ENCODE data around the gene VGF.
"Not testable (repeated sequence)": the region's sequence is repeated elsewhere in the genome, so short reads cannot be mapped to it uniquely, and the experiment has no call there.

Gene VGF

DNA sequence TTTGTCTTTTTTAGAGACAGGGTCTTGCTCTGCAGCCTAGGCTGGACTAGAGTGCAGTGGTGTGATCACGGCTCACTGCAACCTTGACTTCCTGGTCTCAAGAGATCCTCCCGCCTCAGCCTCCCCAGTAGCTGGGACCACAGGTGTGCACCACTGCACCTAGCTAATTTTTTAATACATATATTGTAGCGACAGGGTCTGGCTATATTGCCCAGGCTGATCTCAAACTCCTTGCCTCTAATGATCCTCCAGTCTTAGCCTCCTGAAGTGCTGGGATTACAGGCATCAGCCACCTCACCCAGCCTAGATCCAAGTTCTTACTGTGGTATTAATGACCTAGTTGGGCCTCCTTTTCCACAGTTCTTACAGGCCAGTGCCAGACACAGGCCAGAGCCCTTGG lies 50.2 kb downstream of the VGF start:
- H3K27ac ChIP-seq (ENCODE audit: low read length), result no peak overlapping the region
- H2AFZ ChIP-seq (ENCODE audit: low read depth, low read length), result no peak overlapping the region

DNA sequence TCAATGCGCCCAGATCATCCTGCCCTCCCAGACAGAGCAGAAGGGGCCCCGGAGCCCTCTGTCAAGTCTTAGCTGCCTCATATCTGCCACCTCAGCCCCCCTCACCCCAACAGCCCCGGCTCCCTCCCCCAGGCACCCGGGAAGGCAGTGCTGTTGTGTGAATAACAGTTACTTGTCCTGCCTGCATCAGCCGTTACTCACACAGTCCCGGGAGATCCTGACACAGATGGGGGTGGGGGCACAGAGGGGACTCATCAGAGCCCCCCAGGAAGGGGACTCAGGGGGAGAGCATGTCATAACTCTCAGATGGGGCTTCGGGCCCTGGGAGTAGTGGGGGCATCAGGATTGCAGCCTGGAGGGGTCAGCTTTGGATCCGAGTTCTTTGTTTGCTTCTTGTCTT lies 50.9 kb downstream of the VGF start:
- no peak for TF ChIP-seq EZH2phosphoT487 (IDR thresholded peaks at IDR 0.05; ENCODE audit: low read depth)
- TF ChIP-seq, protein P1, sequence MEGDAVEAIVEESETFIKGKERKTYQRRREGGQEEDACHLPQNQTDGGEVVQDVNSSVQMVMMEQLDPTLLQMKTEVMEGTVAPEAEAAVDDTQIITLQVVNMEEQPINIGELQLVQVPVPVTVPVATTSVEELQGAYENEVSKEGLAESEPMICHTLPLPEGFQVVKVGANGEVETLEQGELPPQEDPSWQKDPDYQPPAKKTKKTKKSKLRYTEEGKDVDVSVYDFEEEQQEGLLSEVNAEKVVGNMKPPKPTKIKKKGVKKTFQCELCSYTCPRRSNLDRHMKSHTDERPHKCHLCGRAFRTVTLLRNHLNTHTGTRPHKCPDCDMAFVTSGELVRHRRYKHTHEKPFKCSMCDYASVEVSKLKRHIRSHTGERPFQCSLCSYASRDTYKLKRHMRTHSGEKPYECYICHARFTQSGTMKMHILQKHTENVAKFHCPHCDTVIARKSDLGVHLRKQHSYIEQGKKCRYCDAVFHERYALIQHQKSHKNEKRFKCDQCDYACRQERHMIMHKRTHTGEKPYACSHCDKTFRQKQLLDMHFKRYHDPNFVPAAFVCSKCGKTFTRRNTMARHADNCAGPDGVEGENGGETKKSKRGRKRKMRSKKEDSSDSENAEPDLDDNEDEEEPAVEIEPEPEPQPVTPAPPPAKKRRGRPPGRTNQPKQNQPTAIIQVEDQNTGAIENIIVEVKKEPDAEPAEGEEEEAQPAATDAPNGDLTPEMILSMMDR (IDR thresholded peaks at IDR 0.05; ENCODE audit: low read depth, low read length), result no peak
- Histone ChIP-seq H2AFZ (ENCODE audit: low read depth, low read length) (no peak overlapping the region), H3K9ac (ENCODE audit: low read length) (no peak overlapping the region)

More for the DNA sequence above, 50.2 kb downstream of the VGF start:
- H3K9me3 ChIP-seq (ENCODE audit: insufficient read depth, low read length), result no peaks in the 10 kb centered on the region
- H3K4me2 ChIP-seq (ENCODE audit: low read length), result no peak overlapping the region
- no peaks in the 10 kb centered on the region for H3K4me1 ChIP-seq (ENCODE audit: low read length)
- H3K36me3 ChIP-seq (replicated peaks; ENCODE audit: low read depth, low read length), result no peaks in the 10 kb centered on the region
- TF ChIP-seq, protein P1 (IDR thresholded peaks at IDR 0.05; ENCODE audit: low read depth, low read length), result no peak
- TF ChIP-seq EZH2phosphoT487 (IDR thresholded peaks at IDR 0.05; ENCODE audit: low read depth), result no peak
- H3K79me2 ChIP-seq (ENCODE audit: low read length), result no peaks in the 10 kb centered on the region
- no peaks in the 10 kb centered on the region for H3K27me3 ChIP-seq (ENCODE audit: low read depth, low read length)
- no peaks in the 10 kb centered on the region for H4K20me1 ChIP-seq (ENCODE audit: insufficient read depth, low read length)
- no peak overlapping the region for H3K4me3 ChIP-seq (ENCODE audit: low read length)
- no peak overlapping the region for H3K9ac ChIP-seq (ENCODE audit: low read length)

DNA sequence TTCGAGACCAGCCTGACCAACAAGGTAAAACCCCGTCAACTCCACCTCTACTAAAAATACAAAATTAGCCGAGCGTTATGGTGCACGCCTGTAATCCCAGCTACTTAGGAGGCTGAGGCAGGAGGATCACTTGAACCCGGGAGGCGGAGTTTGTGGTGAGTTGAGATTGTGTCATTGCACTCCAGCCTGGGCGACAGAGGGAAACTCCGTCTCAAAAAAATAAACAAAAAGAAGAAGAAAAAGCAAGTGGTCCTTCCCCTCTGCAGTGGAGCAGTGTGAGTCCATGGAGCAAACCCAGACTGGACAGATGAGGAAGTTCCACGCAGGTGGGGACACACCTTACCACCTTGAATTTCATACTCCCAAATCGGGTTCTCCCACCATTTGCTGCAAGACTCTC lies 51.5 kb downstream of the VGF start:
- H3K27me3 ChIP-seq (ENCODE audit: low read depth, low read length), result 0 out of 2 replicates have a peak, but pooled peaks cover 3% of the 10 kb centered on the region
- no peaks in the 10 kb centered on the region for H3K9me3 ChIP-seq (ENCODE audit: insufficient read depth, low read length)
- H3K4me2 ChIP-seq (ENCODE audit: low read length), result no peak overlapping the region
- H2AFZ ChIP-seq (ENCODE audit: low read depth, low read length), result no peak overlapping the region
- no peaks in the 10 kb centered on the region for H4K20me1 ChIP-seq (ENCODE audit: insufficient read depth, low read length)
- H3K4me1 ChIP-seq (ENCODE audit: low read length), result no peaks in the 10 kb centered on the region
- H3K4me3 ChIP-seq (ENCODE audit: low read length), result no peak overlapping the region
- no peaks in the 10 kb centered on the region for H3K36me3 ChIP-seq (replicated peaks; ENCODE audit: low read depth, low read length)
- TF ChIP-seq, protein P1 (IDR thresholded peaks at IDR 0.05; ENCODE audit: low read depth, low read length), result no peak
- TF ChIP-seq EZH2phosphoT487 (IDR thresholded peaks at IDR 0.05; ENCODE audit: low read depth), result no peak
- no peak overlapping the region for H3K27ac ChIP-seq (ENCODE audit: low read length)
- no peak overlapping the region for H3K9ac ChIP-seq (ENCODE audit: low read length)
- no peaks in the 10 kb centered on the region for H3K79me2 ChIP-seq (ENCODE audit: low read length)

More for the DNA sequence above, 50.9 kb downstream of the VGF start:
- H3K27me3 ChIP-seq (ENCODE audit: low read depth, low read length), result no peaks in the 10 kb centered on the region
- no peaks in the 10 kb centered on the region for H3K9me3 ChIP-seq (ENCODE audit: insufficient read depth, low read length)
- H3K4me1 ChIP-seq (ENCODE audit: low read length), result no peaks in the 10 kb centered on the region
- no peak overlapping the region for H3K4me3 ChIP-seq (ENCODE audit: low read length)
- no peaks in the 10 kb centered on the region for H3K36me3 ChIP-seq (replicated peaks; ENCODE audit: low read depth, low read length)
- no peaks in the 10 kb centered on the region for H4K20me1 ChIP-seq (ENCODE audit: insufficient read depth, low read length)
- H3K27ac ChIP-seq (ENCODE audit: low read length), result no peak overlapping the region
- no peaks in the 10 kb centered on the region for H3K79me2 ChIP-seq (ENCODE audit: low read length)
- H3K4me2 ChIP-seq (ENCODE audit: low read length), result no peak overlapping the region

DNA sequence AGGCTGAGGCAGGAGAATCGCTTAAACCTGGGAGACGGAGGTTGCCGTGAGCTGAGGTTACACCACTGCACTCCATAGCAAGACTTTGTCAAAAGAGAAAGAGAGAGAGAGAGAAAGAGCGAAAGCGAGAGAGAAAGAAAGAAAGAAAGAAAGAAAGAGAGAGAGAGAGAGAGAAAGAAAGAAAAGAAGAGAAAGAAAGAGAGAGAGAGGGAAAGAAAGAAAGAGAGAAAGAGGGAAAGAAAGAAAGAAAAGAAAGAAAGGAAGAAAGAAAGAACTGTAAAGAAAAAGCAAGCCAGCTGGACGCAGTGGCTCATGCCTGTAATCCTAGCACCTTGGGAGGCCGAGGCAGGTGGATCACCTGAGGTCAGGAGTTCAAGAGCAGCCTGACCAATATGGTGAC lies 52.2 kb downstream of the VGF start:
- not testable (repeated sequence) for H3K4me2 ChIP-seq (ENCODE audit: low read length); H2AFZ ChIP-seq (ENCODE audit: low read depth, low read length); H3K4me1 ChIP-seq (ENCODE audit: low read length); H3K27me3 ChIP-seq (ENCODE audit: low read depth, low read length); H3K9me3 ChIP-seq (ENCODE audit: insufficient read depth, low read length); H3K79me2 ChIP-seq (ENCODE audit: low read length); H4K20me1 ChIP-seq (ENCODE audit: insufficient read depth, low read length); H3K36me3 ChIP-seq (replicated peaks; ENCODE audit: low read depth, low read length); H3K9ac ChIP-seq (ENCODE audit: low read length); H3K4me3 ChIP-seq (ENCODE audit: low read length); H3K27ac ChIP-seq (ENCODE audit: low read length)
